Chondrocyte (in vitro differentiated cells): ENCODE results near the gene IP6K1. TPM values are rescaled to one million over a fixed set of nuclear protein-coding genes. Genes with fewer than 3 reads are reported as not detected.
"Not testable (repeated sequence)": the region's sequence is repeated elsewhere in the genome, so short reads cannot be mapped to it uniquely, and the experiment has no call there.

Experiments used
- DNase-seq: peaks from one replicate; pipeline ENCODE4 v3.0.0; 2021; ENCODE audit warnings: mixed read lengths, low spot score
- H3K27ac Mint-ChIP-seq: one replicate; pipeline ENCODE4 v1.8.0; 2021; ENCODE audit warnings: mild to moderate bottlenecking, moderate library complexity, mixed read lengths; ENCODE audit not compliant: unreplicated experiment
- H3K27me3 Mint-ChIP-seq: 2 replicates; pipeline ENCODE4 v1.8.0; 2021; ENCODE audit warnings: low read depth, mixed read lengths
- H3K36me3 Mint-ChIP-seq: 2 replicates; pipeline ENCODE4 v1.8.0; 2021; ENCODE audit warnings: low read depth, mixed read lengths
- H3K4me1 Mint-ChIP-seq: 2 replicates; pipeline ENCODE4 v1.8.0; 2021; ENCODE audit warnings: low read depth, mild to moderate bottlenecking, mixed read lengths
- H3K4me3 Mint-ChIP-seq: one replicate; pipeline ENCODE4 v1.8.0; 2021; ENCODE audit warnings: mild to moderate bottlenecking, moderate library complexity, mixed read lengths; ENCODE audit not compliant: unreplicated experiment
- H3K9me3 Mint-ChIP-seq: 2 replicates; pipeline ENCODE4 v1.8.0; 2021; ENCODE audit warnings: low read depth, mixed read lengths
- total RNA-seq: library from RNA; stranded (reverse); gene quantifications from 3 replicates; pipeline ENCODE4 v1.2.1, GENCODE V29; 2021
- TF ChIP-seq, protein P1 (sequence below): fragments of 200-600 bp; sonication (generic); IDR thresholded peaks from 2 replicates; pipeline ENCODE4 v1.5.0; 2021; ENCODE audit warnings: antibody characterized with exemption, mild to moderate bottlenecking, moderate library complexity

IP6K1 gene
- total RNA-seq, 1 donor from 2014 or later, result 40.1 TPM

- no peak for DNase-seq
- TF ChIP-seq, protein P1, sequence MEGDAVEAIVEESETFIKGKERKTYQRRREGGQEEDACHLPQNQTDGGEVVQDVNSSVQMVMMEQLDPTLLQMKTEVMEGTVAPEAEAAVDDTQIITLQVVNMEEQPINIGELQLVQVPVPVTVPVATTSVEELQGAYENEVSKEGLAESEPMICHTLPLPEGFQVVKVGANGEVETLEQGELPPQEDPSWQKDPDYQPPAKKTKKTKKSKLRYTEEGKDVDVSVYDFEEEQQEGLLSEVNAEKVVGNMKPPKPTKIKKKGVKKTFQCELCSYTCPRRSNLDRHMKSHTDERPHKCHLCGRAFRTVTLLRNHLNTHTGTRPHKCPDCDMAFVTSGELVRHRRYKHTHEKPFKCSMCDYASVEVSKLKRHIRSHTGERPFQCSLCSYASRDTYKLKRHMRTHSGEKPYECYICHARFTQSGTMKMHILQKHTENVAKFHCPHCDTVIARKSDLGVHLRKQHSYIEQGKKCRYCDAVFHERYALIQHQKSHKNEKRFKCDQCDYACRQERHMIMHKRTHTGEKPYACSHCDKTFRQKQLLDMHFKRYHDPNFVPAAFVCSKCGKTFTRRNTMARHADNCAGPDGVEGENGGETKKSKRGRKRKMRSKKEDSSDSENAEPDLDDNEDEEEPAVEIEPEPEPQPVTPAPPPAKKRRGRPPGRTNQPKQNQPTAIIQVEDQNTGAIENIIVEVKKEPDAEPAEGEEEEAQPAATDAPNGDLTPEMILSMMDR, result no peak
- no peaks in the 10 kb centered on the region for H3K9me3 Mint-ChIP-seq
- no peaks in the 10 kb centered on the region for H3K27me3 Mint-ChIP-seq
- no peak overlapping the region for H3K4me3 Mint-ChIP-seq
- H3K36me3 Mint-ChIP-seq, result peaks cover 2% of the 10 kb centered on the region
- H3K27ac Mint-ChIP-seq, result peak overlapping the region; percentile 43
- H3K4me1 Mint-ChIP-seq, result peaks cover 35% of the 10 kb centered on the region
Measured at GRCh38 chr3:49756036-49756435, 30.3 kb downstream of the IP6K1 start.

DNA sequence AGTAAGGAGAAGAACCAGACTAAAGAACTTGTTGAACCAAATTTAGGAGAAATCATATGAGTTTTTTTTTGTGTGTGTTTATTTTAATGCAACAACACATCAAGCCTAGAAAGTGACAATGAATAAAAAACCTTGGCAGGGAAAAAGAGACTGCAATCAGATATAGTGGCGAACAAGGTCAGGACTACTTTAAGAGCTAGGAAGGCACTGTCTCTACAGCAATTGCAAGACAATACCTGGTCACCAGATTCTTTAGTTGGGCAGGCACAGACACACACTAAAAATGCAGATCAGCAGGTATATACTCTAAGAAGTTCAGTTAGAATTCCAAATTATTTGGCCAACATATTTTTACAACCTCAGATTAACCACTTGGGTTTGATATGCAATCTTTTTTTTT is 31.8 kb downstream of the IP6K1 start:
- peaks cover 35% of the 10 kb centered on the region for H3K4me1 Mint-ChIP-seq
- DNase-seq, result no peak
- no peak overlapping the region for H3K27ac Mint-ChIP-seq
- TF ChIP-seq, protein P1, result no peak
- no peaks in the 10 kb centered on the region for H3K9me3 Mint-ChIP-seq
- H3K27me3 Mint-ChIP-seq, result no peaks in the 10 kb centered on the region
- no peak overlapping the region for H3K4me3 Mint-ChIP-seq
- peaks cover 4% of the 10 kb centered on the region for H3K36me3 Mint-ChIP-seq

DNA sequence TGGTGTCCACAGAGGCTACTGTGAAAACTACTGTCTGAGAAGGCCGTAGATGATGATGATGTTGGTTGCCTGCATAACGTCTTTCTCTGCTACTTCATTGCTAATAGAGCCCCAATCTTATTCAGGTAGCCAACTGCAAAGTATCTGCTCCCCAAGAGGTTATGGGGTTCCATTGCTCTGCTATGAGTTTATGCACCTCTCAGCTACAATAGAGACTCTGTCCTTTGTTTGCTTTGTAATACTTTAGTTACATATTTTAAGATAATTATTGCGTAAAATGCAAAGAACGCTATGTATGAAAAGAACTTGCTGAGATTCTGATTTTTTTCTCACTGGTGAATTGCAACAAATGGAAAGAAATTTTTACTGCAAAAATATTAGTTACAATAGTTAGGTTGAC is 34.8 kb downstream of the IP6K1 start:
- DNase-seq, result no peak
- peak overlapping the region; percentile 12 for H3K27ac Mint-ChIP-seq
- peaks cover 57% of the 10 kb centered on the region for H3K4me1 Mint-ChIP-seq
- no peak overlapping the region for H3K4me3 Mint-ChIP-seq
- H3K27me3 Mint-ChIP-seq, result no peaks in the 10 kb centered on the region
- TF ChIP-seq, protein P1, result no peak
- H3K9me3 Mint-ChIP-seq, result no peaks in the 10 kb centered on the region
- peaks cover 5% of the 10 kb centered on the region for H3K36me3 Mint-ChIP-seq

DNA sequence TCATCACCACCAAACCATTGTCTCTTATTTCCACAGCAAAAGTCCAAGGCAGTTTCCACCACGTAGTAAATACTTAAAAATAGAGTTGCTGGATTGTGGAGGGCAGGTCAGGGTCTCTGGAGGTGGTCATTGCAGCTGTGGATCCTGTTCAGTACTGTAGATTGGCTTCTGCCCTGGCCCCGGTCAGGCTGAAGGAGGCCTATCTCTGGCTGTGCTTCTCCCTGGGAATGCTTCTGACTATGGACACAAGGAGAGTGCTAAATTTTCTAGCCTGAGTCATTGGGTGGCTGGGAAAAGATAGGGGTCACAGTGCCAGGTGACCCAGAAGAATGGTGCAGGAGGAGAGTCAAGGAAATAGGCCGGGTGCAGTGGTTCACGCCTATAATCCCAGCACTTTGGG is 36.3 kb downstream of the IP6K1 start:
- TF ChIP-seq, protein P1, result no peak
- DNase-seq, result no peak
- H3K36me3 Mint-ChIP-seq, result peaks cover 8% of the 10 kb centered on the region
- H3K9me3 Mint-ChIP-seq, result no peaks in the 10 kb centered on the region
- H3K4me3 Mint-ChIP-seq, result no peak overlapping the region
- no peaks in the 10 kb centered on the region for H3K27me3 Mint-ChIP-seq
- H3K27ac Mint-ChIP-seq, result peak overlapping the region; percentile 70
- H3K4me1 Mint-ChIP-seq, result peaks cover 55% of the 10 kb centered on the region

- H3K4me3 Mint-ChIP-seq, DNase-seq, H3K9me3 Mint-ChIP-seq, H3K36me3 Mint-ChIP-seq, H3K27me3 Mint-ChIP-seq: not testable (repeated sequence)
- H3K4me1 Mint-ChIP-seq, result peaks cover 53% of the 10 kb centered on the region
- H3K27ac Mint-ChIP-seq, result peak overlapping the region; percentile 70
Measured at GRCh38 chr3:49748874-49749273, 37.5 kb downstream of the IP6K1 start.

GRCh38 chr3:49747792-49748480 is 38.4 kb downstream of the IP6K1 start:
- Mint-ChIP-seq H3K4me3 (no peak overlapping the region), H3K36me3 (peaks cover 8% of the 10 kb centered on the region)

More at GRCh38 chr3:49747792-49748480, 38.4 kb downstream of the IP6K1 start:
- peaks cover 48% of the 10 kb centered on the region for H3K4me1 Mint-ChIP-seq
- no peaks in the 10 kb centered on the region for H3K9me3 Mint-ChIP-seq
- H3K27me3 Mint-ChIP-seq, result no peaks in the 10 kb centered on the region
- DNase-seq, result no peak
- TF ChIP-seq, protein P1, result no peak
- peak overlapping the region; percentile 86 for H3K27ac Mint-ChIP-seq
